GM04504 (cell line): ENCODE results near the gene PIEZO2.
A peak's percentile ranks its signal among the peaks of the same experiment; 100 is the strongest.
"Not testable (repeated sequence)": the region's sequence is repeated elsewhere in the genome, so short reads cannot be mapped to it uniquely, and the experiment has no call there.

Experiments
- DNase-seq: peaks from one replicate; pipeline ENCODE4 v3.0.0-alpha.2; 2012; ENCODE audit warnings: low read depth

The PIEZO2 gene

DNA sequence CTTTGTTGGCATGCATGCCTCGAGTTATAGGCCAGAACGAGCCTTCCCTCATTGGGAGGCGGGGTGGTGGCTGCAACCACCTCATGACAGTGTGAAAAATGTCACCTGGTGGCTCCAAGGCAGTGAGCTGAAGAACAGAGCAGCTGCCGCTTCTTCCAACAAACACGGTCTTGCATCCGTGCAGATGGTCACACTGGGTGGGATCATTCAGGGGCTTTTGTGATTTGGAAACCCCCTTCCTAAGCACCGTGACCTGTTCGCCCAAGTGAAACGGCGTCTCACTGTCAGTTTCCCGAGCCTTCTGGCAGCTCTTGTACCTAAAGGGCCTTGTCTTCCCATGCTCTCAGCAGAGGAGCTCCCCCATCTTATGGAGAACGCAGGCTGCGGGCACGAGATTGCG lies 463.9 kb downstream of the PIEZO2 start:
- DNase-seq = no peak

DNA sequence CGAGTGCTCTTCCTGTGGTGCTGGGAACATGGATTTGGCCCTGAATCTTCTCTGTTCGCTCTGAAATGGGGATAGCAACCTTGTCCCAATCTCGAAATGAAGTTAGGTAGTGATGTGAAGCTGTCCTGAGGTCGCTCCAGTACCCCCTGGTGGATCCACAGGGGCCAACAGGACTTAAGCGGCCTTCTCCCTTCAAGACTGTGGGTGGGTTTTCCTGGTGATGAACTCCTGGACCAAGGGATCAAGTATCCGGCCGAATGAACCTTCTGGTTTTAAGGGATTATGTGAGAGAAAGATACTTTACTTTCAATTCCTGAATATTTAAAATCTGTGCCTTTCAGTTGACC lies 467.0 kb downstream of the PIEZO2 start:
- no peak for DNase-seq

DNA sequence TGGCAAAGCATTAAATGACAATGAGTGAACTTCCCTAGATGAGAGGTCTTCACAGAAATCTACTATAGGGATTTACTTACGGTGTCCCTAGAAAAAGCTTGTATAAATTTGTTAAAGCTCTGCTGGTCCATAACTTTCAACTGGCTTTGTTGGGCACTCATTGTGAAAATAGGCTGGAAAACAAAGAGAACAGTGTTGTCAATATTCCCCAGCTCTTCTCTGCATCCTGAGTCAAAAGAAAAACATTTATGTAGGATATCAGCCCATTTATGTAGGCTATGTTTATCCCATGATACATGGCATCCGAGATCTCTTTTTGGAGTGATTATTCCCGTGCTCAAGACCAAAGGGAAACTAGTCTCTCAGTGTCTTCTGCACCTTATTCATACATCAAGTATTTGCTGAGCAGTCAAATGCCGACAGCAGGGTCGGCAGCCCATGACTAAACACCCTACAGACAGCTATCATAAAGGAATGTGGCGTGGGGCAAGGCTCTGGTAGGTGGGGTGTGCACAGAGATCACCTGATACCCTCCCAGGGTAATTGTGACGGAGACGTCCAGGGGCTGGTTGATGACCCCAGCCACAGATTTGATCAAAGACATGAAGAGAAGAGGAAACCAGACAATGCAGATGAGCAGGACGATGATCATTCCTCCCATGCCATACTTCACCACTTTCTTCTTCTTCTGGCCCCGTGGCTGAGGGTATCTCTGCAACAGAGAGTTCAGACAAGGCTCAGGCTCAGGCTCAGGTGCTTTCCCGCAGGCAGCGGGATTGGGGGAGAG lies 467.6 kb downstream of the PIEZO2 start:
- DNase-seq = no peak

DNA sequence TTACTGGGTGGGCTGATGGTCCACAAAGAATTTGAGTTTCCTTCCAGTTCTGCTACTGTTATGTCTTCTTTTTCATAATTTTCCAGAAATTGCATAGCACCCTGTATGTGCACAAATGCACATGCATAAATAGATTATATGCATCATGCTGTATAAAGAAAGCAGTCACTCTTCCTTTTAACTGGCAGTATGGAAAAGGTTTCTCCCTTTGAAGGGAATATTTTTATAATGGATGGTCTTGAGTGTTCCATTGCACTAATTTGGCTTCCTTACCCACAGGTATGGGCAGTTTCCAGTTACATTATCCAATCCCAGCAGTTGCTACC lies 469.1 kb downstream of the PIEZO2 start:
- DNase-seq = no peak

DNA sequence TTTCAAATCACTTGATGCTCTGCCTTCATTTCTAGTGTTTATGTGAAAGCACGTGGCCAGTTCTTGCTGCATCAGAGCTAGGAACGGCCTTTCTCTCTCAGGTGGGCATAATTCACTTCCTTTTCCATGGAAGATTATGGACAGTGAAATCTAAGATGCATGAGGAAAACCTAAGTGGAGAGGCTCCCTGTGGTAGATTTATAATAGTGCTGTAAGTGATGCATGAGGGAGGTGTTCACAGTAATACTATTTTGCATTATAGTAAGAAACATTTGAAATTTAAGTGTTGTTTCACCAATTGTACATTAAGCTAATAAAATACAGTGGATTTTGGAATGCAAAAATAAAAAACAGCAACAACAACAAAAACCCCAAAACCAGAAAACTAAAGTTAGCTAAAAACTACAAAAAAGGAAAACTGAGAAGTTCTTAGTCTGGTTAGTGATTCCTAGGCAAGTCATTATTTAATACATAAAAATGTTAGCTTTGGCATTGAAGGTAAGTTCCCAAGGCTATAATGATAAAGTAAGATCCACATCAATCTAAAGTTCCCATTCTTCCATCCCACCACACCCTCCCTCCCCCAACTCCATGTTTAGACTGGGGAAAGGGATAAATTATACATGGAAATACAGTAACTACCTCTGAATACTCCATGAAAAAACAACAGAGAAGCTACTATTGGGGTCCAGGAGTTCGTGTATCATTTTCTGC lies 469.7 kb downstream of the PIEZO2 start:
- no peak for DNase-seq

DNA sequence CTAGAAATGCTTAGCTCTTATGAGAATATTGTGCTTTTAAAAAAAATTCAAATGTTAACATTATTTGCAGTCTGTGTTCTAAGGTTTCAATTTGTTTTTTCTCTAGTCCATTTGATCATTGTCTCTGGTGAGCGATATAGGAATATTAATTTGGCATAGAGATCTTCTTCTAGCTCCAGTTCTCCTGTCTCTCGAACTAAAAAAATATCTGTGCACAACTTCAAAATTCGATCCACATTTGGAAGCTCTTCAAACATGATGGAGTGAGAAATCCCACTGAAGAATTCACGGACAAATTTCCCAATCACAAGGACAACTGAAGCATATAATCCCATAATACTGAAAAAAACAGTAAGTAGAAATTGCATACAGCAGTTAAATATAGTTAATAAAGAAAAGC lies 477.9 kb downstream of the PIEZO2 start:
- DNase-seq = no peak

DNA sequence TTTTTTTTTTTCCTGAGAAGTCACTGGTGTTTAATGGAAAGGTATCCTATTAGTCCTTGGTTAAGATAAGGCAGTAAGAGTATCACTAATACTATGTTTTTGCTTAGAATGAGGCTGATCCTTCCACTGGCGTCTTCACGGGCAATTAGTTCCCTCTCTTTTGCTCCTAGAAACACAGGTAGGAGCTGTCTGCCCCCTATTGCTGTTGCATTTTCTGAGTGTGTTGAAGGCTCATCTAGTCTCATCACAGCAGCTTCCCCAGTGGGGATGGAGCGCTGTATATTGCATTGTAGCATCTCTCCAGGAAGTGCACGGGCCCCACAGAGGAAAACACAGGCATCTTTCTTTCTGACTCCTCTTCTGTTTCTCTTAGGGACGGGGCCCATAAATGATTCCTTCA lies 478.5 kb downstream of the PIEZO2 start:
- DNase-seq = no peak

DNA sequence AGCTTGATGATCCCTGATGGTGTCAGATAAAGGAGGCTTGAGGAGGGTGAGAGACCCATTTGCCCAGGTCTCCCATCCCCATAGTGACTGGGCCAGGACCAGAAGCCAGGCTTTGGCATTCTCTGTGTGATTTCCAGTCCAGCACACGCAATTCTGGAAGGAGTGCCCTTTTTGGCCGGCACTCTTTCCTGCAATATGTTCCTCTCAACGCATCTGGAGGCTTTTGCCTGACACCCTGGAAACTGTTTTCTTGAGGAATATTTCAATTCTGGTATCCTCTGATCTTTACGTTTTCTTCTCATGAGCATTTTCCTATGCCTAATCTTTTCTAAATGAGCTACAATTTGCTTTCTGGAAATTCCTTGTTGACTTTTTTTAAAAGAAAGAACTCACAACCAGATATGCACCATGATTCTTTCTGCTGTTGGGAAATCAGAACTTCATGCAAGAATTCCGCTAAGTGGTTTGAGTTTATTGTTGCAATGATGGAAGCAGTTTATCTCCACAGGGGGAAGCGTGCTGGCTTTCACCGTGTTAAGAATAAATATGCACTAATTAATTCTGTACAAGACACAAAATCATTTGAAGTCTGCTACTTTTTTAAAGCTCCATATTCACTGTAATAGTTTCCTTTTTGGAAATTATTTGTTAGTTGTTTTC lies 479.8 kb downstream of the PIEZO2 start:
- DNase-seq = no peak

DNA sequence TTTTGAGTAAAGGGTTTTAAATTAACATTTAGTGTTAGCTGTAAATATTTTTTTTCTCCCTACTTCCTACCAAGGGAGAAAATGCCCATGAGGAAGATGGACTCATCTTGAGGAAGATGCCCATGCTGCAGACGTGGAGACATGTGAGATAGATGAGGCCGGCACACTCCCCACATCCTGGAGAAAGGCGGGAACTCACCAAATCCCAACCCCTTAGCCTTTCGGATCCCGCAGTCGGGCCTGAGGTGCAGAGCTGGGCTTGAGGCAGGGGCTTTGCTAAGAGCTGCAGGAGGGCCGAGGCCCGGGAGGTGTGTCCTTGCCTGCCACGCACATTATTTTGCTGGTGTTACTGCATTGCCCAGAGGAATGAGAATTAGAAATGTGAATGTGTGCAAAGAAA lies 485.6 kb downstream of the PIEZO2 start:
- DNase-seq = no peak

DNA sequence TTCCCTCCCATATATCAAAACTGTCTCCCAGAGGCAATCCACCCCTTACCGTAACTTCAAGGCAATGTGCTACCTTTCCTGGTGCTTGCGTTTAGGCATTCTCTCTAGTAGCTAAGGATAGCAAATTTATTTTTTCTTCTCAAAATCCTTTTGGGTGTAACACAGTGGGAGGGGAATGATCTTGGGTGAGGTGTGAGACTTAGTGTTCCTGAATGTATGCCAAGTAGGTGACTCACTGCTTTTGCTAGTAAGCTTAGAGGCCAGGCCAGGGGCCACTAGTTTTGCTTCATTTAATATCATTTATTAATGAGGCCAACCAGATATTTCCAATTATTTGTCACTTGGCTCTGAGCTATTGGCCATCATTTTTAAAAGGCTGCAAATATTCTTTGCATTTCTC lies 488.1 kb downstream of the PIEZO2 start:
- peak; percentile 9 for DNase-seq

DNA sequence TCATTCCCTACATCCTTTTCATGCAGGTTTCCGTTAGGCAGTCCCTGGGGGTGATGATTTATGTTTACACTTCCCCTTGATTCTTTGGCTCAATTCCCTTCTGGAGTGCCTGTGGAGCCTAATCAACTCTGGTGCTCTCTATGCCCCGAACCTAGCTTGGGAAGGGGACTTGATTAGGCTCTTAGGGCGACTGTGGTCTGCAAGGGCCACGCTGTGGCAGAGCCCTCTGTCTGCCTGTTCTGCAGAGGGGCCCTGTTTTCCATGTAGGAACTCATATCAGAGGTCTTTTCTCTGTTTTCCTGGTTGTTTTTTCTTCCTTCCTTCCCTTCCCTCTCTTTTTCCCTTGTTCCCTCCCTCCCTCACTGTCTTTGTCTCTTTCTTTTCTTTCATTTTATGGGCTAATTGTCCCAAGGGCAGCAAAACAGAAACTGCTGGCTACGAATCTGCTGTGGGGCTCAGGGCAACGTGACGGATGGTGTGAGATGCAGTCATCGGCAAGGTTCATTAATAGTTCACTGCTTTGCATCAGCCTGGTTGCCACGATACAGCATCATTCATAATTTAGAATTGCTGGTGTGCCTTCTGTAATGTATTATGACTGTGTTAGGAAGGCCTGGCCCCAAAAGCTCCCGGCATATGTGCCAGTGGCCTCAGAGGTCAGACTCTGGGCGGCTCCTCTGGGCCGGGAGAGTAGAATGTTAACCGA lies 489.0 kb downstream of the PIEZO2 start:
- DNase-seq = peak; percentile 68

DNA sequence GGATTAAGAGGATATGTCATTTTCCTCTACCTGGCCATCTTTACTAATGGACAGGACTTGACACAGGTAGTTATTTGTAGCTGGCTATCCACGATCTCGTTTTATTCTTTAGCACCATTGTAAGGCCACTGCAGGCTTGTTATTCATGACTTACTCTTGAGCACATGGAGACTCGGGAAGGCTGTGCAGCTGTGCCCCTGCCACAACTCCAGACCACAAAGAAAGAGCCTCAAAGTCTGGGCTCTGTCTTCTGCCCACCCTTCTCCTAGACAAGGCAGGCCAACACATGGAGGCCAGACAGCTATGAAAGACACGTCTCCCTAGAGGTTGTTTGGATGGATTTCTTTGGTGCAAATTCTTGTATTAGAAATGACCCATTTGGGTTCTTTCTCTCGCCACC lies 489.8 kb downstream of the PIEZO2 start:
- no peak for DNase-seq

DNA sequence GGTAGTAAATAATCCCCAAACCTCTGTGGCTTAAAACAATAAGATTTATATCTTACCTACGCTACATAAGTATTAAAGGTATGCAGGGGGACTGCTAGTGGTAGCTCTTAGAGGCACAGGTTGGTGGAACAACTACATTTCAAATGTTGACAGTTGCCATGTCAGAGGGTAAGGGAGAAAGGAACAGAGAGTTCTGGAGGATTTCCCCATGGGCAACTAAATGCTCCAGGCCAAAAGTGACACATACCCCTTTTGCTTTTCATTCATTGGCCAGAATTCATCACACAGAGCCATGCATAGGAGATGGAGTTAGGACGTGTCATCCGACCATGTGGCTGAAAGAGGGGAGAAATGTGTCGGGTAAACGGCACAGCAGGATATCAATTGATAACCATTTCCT lies 490.4 kb downstream of the PIEZO2 start:
- no peak for DNase-seq

DNA sequence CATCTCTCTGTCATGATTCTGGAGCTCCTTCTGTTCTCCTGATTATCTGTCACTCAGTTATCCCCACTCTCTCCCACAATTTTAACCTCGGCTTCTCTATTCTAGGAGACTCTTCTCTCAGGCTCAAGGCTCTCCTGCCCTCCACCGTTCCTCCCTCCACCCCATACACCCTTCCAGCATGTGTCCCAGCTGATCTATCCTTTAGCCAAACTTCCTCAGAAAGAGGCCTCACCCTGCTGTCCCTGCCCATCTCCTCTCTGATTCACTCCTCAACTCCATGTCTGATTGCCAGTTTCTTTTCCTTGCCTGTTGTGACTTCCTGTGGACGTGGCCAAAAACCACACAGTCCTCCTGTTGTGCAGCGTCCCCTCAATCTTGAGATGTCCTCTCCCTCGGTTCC lies 505.4 kb downstream of the PIEZO2 start:
- DNase-seq = not testable (repeated sequence)

DNA sequence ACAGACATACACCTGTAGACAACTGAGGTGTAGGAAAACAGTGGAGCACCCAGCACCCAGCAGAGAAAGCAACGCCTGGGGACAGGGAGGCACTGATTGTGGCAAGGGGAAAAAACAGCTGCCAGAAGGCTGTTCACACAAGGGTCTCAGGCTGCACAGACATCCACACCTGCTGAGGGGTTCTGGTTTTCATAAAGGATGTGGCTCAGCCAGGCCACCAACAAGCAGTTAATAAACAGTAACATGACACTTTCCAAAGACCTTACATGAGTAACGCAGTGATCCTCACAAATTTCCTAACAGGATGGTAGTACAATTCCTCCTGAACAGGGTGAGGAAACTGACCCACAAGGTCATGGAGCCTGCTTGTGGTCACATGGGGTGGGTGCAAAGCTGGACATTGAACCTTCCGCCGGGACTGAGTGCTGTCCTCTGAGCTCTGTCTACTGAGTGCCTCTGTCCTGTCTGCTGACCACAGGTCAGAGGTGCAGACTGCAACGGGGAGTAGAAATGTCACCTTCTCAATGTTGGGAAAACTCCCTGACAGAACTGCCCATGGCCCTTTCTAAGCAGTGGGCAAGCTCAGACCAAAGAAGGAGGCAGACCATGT lies 506.3 kb downstream of the PIEZO2 start:
- not testable (repeated sequence) for DNase-seq

DNA sequence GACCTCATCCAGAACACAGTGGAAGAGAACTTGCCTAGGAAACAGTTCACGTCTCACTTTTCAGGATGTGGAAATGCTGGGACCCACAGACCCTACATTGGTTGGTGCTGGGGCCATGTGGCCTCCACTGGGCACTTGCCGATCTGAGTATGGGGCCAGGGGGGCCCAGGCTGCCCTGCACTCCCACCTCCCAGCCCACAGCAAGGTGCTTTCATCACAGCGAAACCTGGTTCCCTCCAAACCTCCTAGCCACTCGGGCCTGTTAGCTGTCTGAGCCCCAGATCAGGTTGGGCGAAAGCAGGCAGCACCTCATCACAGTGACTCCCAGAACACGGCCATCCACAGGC lies 510.9 kb downstream of the PIEZO2 start:
- DNase-seq = not testable (repeated sequence)

DNA sequence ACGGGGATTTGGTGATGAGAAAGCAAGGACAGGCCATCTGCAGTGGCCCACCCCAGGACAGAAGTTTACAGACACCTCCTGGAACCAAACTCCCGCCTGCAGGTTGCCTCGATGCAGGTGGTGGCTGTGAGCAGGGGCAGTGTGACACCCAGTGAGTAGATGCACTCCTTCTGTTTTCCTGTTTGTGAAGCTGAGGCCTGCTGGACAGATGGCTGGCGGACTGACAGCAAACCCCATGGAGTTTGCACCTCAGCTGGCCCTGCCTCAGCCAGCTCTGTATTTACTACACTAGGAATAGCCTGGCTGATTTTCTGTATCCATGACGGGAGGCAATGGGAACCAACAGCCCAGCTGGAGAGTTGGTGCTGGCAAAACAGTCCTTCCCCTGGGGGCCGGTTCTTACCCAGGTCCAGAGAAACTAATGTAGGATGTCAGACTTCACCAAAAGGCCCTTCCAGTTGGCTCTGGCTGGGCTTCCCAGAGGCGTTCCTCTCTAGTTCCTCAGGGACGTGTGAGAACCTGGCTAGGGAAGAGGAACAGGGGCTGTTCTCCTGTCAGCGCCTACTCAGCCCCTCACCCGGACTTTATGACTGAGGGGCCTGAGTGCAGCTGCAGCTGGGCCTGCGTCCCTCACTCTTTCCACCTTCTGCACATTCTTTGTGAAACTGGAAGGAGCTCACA lies 511.4 kb downstream of the PIEZO2 start:
- DNase-seq = not testable (repeated sequence)

DNA sequence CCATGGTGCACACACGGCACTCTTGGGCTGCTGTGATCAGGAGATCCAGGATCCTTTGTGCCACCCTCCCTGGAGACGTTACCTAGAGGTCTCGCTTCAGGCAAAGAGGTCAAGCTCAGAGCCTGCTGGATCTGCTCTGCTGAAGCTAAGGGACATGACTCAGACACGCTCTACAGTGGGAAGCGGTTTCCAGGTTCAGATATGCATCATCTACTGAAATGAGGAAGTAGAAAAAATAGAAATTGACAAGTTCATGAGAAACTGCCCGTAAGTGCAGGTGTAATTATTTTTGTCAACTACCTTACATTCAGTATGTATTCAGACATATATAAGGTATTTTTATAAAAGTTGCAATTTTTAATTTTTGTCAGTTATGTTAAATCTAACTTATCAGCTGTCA lies 520.3 kb downstream of the PIEZO2 start:
- DNase-seq = not testable (repeated sequence)

DNA sequence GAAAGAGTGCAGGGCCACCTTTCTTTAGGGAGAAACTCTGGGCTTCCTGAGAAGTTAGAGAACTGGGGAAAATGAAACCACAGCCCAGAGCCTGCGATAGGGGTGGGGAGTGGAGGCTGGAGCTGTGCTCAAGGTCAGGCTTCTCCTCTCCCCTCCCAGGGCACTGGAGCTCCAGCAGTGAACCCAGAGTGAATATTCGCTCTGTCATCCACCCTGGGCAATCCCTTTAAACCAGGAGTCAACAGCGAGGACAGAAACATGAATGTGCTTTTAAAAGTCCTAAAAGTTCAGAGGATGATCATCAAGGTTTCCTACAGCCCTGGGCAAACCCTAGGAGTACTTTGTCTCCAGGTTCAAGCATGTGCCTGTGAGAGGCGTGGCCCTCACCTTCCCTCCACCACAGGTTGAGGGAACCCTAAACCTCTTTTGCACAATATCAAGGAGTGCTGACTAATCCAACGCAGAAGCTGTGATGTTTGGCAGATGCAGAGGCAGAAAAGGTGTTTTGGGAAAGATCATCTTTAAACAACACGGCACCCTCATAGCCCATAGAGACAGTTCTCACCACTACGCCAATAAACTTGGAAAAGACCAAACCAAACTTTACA lies 522.7 kb downstream of the PIEZO2 start:
- DNase-seq = not testable (repeated sequence)

DNA sequence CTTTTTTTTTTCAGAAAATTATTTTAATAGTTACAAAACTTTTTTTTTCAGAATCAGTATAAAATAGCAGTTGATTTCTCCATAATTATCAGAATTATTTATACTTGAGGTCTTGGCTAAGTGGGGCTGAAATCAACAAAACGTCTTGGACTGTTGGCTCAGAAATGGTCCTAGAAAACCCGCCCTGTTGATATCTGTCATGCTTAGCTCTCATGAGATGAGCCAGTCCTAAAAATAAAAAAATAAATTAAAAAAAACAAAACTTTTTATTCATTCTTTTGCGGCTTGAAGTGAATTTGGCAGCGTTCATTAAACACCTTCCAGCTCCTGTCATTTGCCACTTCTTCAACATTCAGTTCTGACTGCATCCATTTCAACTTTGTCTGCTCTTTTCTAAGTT lies 525.8 kb downstream of the PIEZO2 start:
- not testable (repeated sequence) for DNase-seq

DNA sequence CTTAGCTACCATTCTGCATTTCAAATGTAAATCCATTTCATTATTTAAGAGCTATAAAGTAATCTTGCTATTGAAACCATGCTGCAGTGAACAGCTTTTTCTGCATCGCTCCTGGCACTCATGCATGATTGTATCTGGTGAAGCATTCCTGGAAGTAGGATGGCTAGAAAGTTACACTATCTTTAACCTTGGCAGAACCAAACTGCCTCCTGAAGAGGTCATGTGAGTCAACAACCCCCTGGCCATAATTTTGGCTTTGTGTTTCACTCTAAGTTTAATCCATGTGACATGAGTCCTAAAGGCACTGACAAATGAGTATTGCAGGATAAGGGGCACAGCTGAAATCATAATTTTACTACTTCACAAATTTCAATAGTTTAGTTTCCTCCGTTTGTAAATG lies 526.4 kb downstream of the PIEZO2 start:
- not testable (repeated sequence) for DNase-seq
